HG03565 (cell line): ENCODE results near the gene MAMDC2.
"Not testable (repeated sequence)": the region's sequence is repeated elsewhere in the genome, so short reads cannot be mapped to it uniquely, and the experiment has no call there.

Source experiments
- ATAC-seq: cut with Tn5 transposase; IDR thresholded peaks from one replicate; pipeline ENCODE4 v1.9.1; 2021; ENCODE audit warnings: mild to moderate bottlenecking, moderate library complexity; ENCODE audit not compliant: unreplicated experiment

Gene MAMDC2

DNA sequence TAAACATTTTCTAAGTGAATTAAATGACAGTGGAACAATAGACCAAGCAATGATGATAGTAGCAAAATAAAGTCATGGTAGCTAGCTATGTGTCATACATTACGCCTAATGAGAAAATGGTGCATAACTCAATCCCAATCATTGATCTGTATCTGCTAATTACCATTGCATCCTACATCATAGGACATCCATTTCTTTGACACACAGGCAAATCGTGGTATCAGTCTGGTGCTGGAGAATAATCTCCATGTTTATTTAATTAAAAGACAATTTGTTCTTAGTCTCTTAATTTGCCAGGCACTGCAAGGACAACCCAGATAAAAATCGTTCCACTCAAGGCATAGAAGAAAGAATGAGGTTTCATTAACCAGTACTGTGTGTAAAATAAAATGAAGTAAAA is 125.6 kb downstream of the MAMDC2 start:
- no peak for ATAC-seq

DNA sequence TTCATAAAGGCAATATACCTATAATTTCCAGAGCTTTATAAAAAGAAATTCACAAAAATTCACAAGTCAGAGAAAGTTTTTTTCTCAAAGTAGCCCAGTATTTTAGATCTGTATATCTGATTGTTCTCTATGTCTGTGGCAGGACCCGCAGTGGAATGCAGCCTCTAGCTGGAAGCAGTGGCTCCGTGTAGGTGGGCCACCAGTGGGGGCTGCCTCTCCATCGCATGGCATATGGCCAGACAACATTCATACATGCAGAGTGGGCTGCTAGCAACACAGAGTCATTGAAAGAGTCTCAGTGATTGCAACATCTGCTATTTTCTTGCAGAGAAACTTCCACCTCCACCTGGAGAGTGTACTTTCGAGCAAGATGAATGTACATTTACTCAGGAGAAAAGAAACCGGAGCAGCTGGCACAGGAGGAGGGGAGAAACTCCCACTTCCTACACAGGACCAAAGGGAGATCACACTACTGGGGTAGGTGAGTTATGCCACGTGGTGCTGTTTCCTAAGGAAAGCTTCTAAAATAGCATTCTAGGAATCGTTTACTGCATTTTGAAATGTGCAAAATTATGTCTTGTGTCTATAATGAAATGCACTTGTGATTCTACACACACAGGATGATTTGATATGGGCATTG is 126.6 kb downstream of the MAMDC2 start:
- ATAC-seq = no peak

DNA sequence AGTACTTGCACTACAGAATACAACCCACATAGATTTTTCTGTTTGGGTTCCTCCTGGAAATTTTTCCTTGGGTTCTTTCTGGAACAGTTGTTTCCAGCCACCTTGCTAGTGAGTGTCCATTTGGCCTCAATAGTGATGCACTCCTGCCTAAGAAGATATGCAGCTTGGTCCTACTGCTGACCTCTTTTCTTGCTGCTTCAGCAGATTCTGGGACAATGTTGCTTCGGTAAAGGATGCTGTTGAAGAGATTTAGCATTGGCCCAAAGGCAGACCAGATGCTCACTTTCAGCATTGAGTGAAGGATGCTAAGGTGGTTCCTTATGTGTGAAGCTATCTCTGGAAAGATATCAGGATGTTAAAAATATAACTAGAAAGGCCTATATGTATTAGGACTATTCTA is 128.9 kb downstream of the MAMDC2 start:
- no peak for ATAC-seq

DNA sequence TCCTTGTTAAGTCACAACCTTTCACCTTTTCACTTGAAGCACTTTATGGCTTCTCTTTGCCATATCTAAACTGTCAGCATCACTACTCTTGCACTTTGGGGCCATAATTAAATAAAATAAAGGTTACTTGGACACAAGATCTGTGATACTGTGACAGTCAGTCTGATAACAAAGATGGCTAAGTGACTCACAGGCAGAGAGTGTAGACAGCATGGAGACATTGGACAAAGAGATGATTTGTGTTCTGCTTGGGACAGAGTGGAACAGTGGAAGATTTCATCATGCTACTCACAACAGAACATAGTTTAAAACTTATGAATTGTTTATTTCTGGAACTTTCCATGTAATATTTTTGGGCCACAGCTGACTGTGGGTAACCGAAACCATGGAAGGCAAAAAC is 133.5 kb downstream of the MAMDC2 start:
- no peak for ATAC-seq

DNA sequence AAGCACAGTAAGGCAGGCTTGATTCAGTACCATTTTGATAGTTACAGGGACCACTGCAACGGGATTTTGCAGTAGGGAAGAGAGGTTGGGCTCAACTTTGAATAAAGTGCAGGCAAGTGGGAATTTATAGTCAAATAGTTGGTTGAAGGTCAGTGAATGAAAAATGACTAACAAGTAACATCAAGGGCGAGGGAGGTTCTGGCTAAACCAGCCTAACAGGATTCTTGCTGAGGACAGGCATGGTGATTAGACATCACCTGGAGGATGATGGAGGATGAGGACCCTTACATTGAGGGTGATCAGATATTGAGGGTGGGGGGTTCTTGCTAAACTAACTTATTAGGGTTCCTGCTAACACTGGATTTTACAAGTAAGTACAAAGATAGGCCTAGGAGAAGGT is 149.1 kb downstream of the MAMDC2 start:
- ATAC-seq = no peak

DNA sequence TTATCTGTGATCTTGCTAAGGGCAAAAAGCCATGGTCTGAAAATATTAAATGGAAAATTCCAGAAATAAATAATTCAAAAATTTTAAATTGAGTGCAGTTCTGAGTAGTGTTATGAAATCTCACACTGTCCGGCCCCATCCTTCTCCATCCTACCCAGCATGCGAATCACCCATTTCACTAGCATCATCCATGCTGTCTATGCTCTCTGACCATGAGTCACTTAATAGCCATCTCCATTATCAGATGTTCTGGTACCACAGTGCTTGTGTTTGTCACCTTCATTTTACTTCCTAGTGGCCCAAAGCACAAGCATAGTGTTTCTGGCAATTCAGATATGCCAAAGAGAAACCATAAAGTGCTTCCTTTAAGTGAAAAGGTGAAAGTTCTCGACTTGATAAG is 151.8 kb downstream of the MAMDC2 start:
- ATAC-seq = no peak

DNA sequence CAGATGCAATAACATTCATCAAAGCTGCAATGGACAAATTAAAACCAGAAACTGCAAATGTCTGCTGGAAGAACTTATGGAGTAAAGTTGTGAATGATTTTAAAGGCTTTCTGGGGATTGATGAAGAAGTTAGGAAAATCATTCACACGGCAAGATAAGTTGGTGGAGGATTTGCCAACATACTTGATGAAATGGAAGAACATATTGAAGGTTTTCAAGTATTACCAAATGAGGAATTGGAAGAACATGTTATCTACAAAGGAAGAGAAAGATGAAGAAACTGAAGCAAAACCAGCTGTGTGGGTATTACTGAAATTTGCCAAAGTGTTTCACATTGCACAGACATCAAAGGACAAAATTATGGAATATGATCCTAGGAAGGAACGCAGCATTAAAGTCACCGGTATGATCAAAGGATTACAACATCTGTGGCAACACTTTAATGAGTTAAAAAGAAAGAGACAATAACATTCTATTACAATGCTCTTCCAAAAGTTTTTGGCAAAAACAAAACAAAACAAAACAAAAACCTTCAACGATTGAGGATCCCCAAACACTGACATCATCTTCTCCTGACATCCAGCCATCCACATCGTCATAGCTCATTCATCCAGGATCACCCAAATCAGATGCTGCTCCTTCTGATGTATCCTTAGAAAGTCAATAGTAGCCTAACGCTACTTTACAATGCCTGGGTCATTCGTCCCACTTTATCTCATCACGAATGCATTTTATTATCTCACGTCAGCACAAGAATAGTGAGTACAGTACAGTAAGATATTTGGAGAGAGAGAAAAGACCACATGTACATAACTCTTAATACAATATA is 153.8 kb downstream of the MAMDC2 start:
- no peak for ATAC-seq

DNA sequence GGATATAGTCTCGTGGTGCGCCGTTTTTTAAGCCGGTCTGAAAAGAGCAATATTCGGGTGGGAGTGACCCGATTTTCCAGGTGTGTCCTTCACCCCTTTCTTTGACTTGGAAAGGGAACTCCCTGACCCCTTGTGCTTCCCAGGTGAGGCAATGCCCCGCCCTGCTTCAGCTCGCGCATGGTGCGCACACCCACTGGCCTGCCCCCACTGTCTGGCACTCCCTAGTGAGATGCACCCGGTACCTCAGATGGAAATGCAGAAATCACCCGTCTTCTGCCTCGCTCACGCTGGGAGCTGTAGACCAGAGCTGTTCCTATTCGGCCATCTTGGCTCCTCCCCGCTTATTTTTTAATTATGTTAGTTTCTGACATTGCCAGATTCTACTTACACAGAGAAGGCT is 161.1 kb downstream of the MAMDC2 start:
- not testable (repeated sequence) for ATAC-seq

DNA sequence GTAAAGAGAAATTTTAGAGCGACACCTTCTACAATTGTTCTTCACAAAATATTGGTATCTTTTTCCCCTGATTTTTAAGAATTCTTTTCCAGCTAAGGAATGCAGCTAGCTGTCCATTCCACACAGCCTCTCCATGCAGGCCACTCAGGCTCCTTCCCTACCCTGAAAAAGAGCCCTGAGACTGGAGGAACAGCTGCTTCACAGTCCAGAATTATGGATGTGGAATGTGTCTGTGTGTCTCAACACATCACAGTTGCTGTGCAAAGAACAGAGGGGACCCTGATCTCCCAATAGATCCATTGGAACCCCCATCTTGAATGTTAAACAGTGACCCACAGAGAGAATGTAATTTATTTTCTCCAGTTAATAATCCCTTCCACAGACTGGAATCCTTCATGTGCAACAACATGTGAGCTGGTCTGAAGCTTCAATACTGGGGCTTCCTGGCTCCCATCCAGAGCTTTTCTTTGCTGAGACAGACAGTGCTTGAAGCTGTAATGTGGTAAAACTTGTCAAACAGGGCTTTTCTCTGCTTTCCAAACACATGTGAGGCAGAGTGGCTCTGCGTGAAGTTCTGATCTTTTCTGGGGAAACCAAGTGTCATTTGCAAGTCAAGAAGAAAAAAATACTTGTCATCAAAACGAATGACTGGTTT is 161.8 kb downstream of the MAMDC2 start:
- ATAC-seq = no peak

DNA sequence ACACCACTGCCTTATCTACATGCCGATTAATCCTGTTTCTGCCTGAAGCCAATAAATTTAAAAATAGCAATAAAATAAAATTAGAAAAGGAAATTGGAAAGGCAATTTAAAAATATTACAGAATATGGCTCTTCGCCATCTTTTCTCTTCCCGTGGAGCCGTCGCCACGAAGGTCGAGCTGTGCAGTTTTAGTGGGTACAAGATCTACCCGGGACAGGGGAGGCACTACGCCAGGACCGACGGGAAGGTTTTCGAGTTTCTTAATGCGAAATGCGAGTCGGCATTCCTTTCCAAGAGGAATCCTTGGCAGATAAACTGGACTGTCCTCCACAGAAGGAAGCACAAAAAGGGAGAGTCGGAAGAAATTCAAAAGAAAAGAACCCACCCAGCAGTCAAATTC is 173.4 kb downstream of the MAMDC2 start:
- no peak for ATAC-seq

DNA sequence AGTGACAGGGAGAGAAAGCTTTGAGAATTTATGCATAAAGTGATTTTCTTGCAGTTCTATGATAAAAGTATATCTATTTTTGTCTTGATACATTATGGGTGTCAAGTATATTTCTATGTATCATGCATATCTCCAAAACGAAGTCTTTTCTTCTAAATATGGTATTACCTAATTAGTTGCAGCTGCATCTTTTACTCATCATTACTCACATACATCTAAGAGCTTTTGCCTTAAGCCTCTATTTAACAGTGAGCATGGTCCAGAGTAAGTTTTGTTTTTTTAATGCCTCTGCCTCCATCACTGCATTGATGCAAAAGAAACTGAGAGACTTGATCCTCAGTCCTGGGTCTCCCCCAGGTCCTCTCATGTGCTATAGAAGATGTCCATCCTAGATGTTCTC is 175.1 kb downstream of the MAMDC2 start:
- no peak for ATAC-seq

DNA sequence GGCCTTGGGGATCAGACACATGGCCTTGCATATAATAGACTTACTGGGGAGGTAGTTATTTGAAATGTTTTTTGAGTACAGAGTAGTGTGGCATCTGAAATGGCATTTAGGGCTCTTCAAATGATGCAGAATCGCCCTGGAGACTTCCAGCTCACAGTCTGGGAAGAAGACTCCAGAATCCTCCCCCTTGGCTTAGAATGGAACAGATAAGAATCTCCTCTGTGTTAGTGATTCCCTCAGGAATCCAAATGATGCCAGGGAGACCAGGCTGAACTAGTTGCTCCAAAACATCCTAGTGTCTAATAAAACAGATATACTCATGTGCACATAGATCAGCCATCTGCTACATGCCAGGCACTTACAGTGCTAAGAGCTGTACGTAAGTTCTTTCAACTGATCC is 176.6 kb downstream of the MAMDC2 start:
- ATAC-seq = no peak

DNA sequence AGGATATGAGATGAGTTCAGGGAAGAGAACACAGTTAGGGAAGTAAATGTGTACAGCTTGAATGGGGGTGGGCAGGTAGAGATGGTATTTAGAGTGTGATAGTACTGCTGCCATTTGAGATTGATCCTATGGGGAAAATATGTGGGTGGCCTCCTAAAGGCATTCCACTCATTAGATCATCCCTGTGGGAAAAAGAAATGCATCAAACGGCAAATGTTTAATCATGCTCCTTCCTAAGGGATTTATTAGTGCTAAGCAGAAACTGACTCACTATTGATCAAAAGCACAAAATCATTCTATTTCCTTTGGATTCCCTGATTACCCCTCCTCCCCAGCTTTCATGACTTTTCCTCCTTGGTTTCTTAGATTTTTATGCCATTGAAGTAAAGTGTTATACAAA is 178.7 kb downstream of the MAMDC2 start:
- no peak for ATAC-seq

DNA sequence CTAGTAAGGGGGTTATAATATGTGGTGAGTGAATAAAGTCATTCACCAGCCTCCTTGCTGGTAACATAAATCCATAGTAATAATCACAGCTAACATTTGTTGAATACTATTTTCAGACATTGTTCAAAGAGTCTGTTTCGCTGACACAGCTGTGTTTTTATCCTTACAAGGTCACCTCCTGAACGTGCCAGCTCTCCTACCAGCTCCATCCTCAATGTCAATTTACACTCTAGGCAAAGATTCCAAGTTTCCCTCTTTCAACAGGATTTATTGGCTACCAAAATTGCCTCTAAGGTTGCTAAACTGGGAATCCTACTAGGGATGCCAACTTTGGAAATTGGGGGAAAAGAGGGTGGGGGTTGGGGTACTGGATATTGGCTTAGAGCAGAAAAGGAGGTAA is 184.5 kb downstream of the MAMDC2 start:
- no peak for ATAC-seq

DNA sequence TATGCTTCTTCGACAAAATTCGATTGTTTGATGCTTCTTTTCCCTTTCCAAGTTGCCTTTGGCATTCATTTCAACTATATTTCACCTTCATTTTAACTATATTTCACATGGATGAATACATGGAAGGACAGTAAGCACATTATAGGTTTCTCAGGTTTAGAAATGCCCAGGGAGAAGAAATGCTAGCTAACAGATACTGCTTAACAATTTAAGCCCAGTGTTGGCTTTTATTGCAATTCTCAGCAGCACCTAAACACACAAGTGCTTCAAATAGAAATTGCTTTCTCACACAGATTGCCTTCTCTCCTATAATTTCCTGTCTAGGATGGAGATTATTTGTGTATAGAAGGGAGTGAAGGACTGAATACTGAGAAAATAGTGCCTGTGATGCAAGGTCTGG is 185.0 kb downstream of the MAMDC2 start:
- no peak for ATAC-seq

DNA sequence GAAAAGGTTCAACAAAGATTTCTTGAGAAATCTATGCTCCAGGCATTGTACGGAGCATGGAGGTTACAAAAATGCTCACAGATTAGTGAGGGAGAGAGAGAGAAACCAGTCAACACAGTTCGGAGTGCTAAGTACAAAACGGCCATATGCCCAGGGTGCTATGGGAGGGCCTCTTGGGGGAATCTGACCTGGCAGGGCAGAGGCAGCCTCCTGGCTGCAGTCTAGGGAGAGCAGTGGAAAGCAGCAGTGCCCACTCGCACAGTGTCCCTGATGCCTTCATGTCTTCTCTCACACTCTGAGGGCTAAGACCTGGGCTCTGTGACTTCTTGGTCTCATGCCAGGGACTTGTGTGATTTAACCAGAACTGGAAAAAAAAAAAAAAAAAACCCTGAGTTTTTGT is 185.4 kb downstream of the MAMDC2 start:
- no peak for ATAC-seq

DNA sequence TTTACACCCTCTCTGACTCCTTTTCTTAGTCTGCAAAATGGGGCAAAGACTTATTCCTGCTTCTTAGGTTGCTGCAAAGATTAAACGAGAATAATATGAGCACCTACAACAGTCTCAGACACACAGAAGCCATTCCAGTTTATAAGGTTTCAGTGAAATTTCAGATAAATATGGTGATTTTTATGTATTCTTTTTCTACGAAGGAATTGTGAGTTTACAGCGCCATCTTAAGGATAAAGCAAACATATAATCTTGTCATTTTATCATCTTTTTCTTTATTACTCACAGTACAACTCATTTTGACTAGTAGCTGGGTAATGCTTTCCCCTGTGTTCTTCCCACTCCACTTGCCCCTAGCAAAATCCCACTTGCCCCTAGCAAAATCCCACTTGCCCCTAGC is 185.9 kb downstream of the MAMDC2 start:
- no peak for ATAC-seq

DNA sequence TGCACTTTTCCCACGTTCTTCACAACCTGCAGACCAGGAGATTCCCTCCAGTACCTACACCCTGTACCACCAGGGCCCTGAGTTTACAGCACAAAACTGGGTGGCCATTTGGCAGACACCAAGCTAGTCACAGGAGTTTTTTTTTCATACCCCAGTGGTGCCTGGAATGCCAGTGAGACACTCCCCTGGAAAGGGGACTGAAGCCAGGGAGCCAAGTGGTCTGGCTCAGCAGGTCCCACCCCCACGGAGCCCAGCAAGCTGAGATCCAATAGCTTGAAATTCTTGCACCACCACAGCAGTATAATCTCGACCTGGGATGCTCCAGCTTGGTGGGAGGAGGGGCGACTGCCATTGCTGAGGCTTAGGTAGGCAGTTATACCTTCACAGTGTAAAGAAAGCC is 188.8 kb downstream of the MAMDC2 start:
- ATAC-seq = no peak

DNA sequence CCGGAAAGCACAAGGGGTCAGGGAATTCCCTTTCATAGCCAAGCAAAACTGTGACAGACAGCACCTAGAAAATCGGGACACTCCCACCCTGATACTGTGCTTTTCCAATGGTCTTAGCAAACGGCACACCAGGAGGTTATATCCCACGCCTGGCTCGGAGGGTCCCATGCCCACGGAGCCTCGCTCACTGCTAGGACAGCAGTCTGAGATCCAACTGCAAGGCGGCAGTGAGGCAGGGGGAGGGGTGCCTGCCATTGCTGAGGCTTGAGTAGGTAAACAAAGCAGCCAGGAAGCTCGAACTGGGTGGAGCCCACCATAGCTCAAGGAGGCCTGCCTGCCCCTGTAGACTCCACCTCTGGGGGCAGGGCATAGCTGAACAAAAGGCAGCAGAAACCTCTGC is 190.6 kb downstream of the MAMDC2 start:
- ATAC-seq = not testable (repeated sequence)

DNA sequence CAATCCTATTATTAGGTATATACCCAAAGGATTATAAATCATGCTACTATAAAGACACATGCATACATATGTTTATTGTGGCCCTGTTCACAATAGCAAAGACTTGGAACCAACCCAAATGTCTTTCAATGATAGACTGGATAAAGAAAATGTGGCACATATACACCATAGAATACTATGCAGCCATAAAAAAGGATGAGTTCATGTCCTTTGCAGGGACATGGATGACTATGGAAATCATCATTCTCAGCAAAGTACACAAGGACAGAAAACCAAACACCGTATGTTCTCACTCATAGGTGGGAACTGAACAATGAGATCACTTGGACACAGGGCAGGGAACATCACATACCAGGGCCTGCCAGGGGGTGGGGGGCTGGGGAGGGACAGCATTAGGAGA is 202.3 kb downstream of the MAMDC2 start:
- not testable (repeated sequence) for ATAC-seq

DNA sequence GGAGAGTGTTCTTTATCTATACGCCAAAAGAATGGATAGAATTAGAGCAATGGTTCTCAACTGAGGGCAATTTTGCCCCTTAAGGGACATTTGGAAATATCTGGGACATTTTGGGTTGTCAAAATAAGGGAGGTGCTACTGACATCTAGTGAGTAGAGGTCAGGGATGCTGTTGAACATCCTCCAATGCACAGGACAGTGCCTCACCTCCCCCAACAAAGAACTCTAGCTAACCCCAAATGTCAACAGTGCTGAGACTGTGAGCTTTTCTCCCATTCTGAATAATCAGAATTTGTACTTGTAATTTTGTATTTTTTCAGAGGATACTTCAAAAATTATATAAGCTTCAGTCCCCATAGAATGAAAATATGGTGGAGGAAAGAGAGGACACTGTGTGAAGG is 206.6 kb downstream of the MAMDC2 start:
- no peak for ATAC-seq

DNA sequence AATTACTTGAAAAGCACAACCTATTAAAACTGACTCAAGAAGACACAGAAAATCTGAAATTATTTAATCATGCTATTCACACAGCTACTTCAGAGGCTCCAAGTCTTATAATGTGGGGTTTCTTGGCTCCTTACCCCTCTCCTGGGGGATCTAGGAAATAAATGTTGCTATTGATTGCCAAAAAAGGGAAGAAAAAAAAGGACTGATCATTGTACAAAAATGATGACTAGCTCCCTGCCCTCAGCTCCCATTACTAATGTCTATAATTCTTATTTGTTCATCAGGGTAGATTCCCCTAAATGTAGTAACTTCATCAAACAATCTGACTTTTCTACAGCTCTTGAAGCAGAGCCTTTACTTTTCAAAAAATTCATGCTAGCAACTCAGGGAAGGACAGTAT is 211.8 kb downstream of the MAMDC2 start:
- no peak for ATAC-seq
